ENCODE measurements around the gene RHOBTB3. TPM values are rescaled to one million over a fixed set of nuclear protein-coding genes. Genes with fewer than 3 reads are reported as not detected.

The RHOBTB3 gene
- total RNA-seq, 4 donors from 2014 or later, result 109 to 245 (median 183) TPM

- no peak for TF ChIP-seq CTCF (IDR thresholded peaks at IDR 0.05)
- DNase-seq (ENCODE audit: low spot score) (no peak), ATAC-seq (ENCODE audit: low FRiP score) (no peak)
These were observed 5.9 kb upstream of the RHOBTB3 start for GRCh38 chr5:95725071-95725820.

GRCh38 chr5:95725937-95726810 is 5.0 kb upstream of the RHOBTB3 start:
- TF ChIP-seq CTCF (IDR thresholded peaks at IDR 0.05), result no peak
- DNase-seq (ENCODE audit: low spot score) (no peak), ATAC-seq (ENCODE audit: low FRiP score) (no peak)

GRCh38 chr5:95726811-95727763 is 4.0 kb upstream of the RHOBTB3 start:
- ATAC-seq (ENCODE audit: low FRiP score) (no peak), DNase-seq (ENCODE audit: low spot score) (no peak)
- no peak for TF ChIP-seq CTCF (IDR thresholded peaks at IDR 0.05)

- TF ChIP-seq CTCF (IDR thresholded peaks at IDR 0.05), result no peak
- ATAC-seq (ENCODE audit: low FRiP score), result no peak
- DNase-seq (ENCODE audit: low spot score), result no peak
These were observed 3.4 kb upstream of the RHOBTB3 start for GRCh38 chr5:95727764-95728191.

GRCh38 chr5:95728494-95729114 is 2.5 kb upstream of the RHOBTB3 start:
- no peak for TF ChIP-seq CTCF (IDR thresholded peaks at IDR 0.05)
- ATAC-seq (ENCODE audit: low FRiP score), result no peak

More at GRCh38 chr5:95728494-95729114, 2.5 kb upstream of the RHOBTB3 start:
- no peak for DNase-seq (ENCODE audit: low spot score)
